Activated CD4-positive, alpha-beta memory T cell treated with anti-CD3 and anti-CD28 coated beads for 36 hours (primary cell): Measurements from ENCODE around the gene HSD17B11. TPM values are rescaled to one million over a fixed set of nuclear protein-coding genes. Genes with fewer than 3 reads are reported as not detected.
"Not testable (repeated sequence)": the region's sequence is repeated elsewhere in the genome, so short reads cannot be mapped to it uniquely, and the experiment has no call there.

Experiments
- CTCF ChIA-PET: fragments of 350-600 bp; sonication (Branson Sonifier 250); formaldehyde crosslinking; loops from one replicate; lab custom pipeline; 2021; ENCODE audit warnings: antibody characterized with exemption, inconsistent platforms; lab: Charles Lee
- POLR2A ChIA-PET: fragments of 350-600 bp; sonication (Branson Sonifier 250); formaldehyde crosslinking; loops from one replicate; lab custom pipeline; 2021; ENCODE audit warnings: antibody characterized with exemption; lab: Charles Lee
- DNase-seq: peaks from one replicate; pipeline ENCODE4 v3.0.0-alpha.2; 2020
- H3K27ac Mint-ChIP-seq: one replicate; pipeline ENCODE4 v1.8.0; 2021; ENCODE audit warnings: mixed read lengths
- H3K27me3 Mint-ChIP-seq: one replicate; pipeline ENCODE4 v1.8.0; 2021; ENCODE audit warnings: mixed read lengths
- H3K36me3 Mint-ChIP-seq: one replicate; pipeline ENCODE4 v1.8.0; 2021; ENCODE audit warnings: mixed read lengths
- H3K4me1 Mint-ChIP-seq: one replicate; pipeline ENCODE4 v1.8.0; 2021; ENCODE audit warnings: low read depth, mixed read lengths
- H3K4me3 Mint-ChIP-seq: one replicate; pipeline ENCODE4 v1.8.0; 2021; ENCODE audit warnings: mild to moderate bottlenecking, mixed read lengths
- H3K9me3 Mint-ChIP-seq: one replicate; pipeline ENCODE4 v1.8.0; 2021; ENCODE audit warnings: mixed read lengths
- intact Hi-C: fragments of 100-400 bp; cut with micrococcal nuclease; formaldehyde crosslinking; loops from one replicate; pipeline ENCODE4 v1.15.1; 2023
- total RNA-seq, 2 experiments: library from RNA; stranded (reverse); gene quantifications; one replicate each; pipeline ENCODE4 v1.2.3, GENCODE V29; 2021

HSD17B11 gene
- total RNA-seq, 2 experiments from 2014 or later = 19.8 to 20.8 TPM

DNA sequence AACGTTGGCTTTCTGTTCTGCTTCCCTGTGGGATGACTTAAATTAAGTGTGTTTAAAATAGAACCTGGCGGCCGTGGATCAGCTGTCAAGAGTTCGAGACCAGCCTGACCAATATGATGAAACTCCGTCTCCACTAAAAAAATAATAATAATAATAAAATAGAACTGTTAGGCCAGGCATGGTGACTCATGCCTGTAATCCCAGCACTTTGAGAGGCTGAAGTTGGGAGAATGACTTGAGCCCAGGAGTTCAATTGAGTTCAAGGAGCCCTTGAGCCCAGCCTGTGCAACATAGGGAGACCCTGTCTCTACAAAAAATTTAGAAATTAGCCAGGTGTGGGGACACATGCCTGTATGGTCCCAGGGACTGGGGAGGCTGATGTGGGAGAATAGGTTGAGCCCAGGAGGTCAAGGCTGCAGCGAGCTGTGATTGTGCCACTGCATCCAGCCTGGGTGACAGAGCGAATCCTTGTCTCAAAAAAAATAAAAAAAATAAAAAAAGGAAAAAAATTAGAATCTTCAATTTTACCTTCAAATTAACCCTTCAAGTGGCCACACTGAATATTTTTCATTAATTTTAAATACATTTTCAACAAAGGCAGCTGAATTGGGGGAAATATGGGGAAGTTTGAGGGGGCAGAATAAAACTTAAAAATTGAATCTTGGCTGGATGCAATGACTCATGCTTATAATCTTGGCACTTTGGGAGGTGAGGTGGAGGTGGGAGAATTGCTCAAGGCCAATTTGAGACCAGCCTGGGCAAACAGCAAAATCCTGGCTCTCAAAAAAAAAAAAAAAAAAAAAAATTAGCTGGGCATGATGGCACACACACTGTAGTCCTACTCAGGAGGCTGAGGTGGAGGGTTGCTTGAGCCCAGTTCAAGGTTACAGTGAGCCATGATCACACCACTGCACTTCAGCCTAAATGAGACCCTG lies 36.6 kb downstream of the HSD17B11 start:
- Mint-ChIP-seq H3K36me3 (peaks cover 11% of the 10 kb centered on the region), H3K9me3 (no peaks in the 10 kb centered on the region), H3K27ac (no peak overlapping the region), H3K4me1 (no peaks in the 10 kb centered on the region), H3K4me3 (no peak overlapping the region), H3K27me3 (no peaks in the 10 kb centered on the region)
- POLR2A ChIA-PET = no interaction called here
- CTCF ChIA-PET = interaction anchor here (0.8 to 2.2 kb wide), 3 partner anchors 9 to 494 kb away, joined by 4 to 15 read pairs (median 6); no protein-coding TSS in a partner anchor
- intact Hi-C loops = loop anchor here (5.0 kb wide), 2 partner anchors 113 to 493 kb away; no protein-coding TSS in a partner anchor
- DNase-seq = no peak

DNA sequence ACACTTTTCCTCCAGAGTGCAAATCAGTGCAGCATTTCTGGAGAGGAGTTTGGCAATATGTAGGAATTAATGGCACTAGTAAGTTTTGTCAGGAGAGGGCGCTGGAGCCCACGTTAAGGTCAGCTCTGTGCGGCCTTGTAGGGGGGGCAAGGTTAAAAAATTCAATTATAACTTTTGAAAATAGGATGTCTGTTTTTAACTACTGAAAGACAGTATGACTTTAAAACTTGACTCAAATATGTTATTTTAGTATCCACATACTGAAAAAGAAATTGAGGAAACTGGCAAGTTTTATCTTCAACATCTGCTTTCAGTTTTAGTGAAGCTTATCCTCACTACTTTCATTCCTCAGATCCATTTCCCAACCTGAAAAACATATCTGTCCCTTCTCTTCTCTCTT lies 37.4 kb downstream of the HSD17B11 start:
- intact Hi-C loops = loop anchor here (5.0 kb wide), 1 partner anchor 494 kb away; no protein-coding TSS in a partner anchor
- ChIA-PET CTCF (interaction anchor here (0.7 to 2.2 kb wide), 4 partner anchors 9 to 1074 kb away, joined by 3 to 15 read pairs (median 5); no protein-coding TSS in a partner anchor), POLR2A (no interaction called here)
- no peaks in the 10 kb centered on the region for H3K9me3 Mint-ChIP-seq
- peaks cover 9% of the 10 kb centered on the region for H3K36me3 Mint-ChIP-seq
- peak; percentile 37 for DNase-seq
- no peaks in the 10 kb centered on the region for H3K27me3 Mint-ChIP-seq
- no peak overlapping the region for H3K4me3 Mint-ChIP-seq
- H3K27ac Mint-ChIP-seq = no peak overlapping the region
- no peaks in the 10 kb centered on the region for H3K4me1 Mint-ChIP-seq

DNA sequence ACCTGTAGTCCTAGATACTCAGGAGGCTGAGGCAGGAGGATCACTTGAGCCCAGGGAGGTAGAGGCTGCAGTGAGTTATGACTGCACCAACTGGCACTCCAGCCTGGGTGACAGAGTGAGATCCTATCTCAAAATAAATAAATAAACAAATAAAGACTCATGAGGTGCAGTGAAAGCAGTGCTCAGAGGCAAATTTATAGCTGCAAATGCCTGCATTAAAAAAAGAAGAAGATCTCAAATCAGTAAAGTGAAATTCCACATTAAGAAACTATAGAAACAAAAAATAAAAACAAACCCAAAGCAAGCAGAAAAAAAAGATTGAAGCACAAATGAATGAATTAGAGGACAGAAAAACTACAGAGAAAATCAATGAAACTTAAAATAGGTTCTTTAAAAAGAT lies 45.8 kb downstream of the HSD17B11 start:
- Mint-ChIP-seq H3K36me3 (peaks cover 37% of the 10 kb centered on the region), H3K4me3 (no peak overlapping the region), H3K27ac (no peak overlapping the region), H3K4me1 (no peaks in the 10 kb centered on the region), H3K27me3 (no peaks in the 10 kb centered on the region), H3K9me3 (peaks cover 17% of the 10 kb centered on the region)
- ChIA-PET POLR2A (no interaction called here), CTCF (no interaction called here)
- intact Hi-C loops = no loop called here
- DNase-seq = no peak

- Mint-ChIP-seq H3K27ac (no peak overlapping the region), H3K27me3 (no peaks in the 10 kb centered on the region), H3K9me3 (peaks cover 21% of the 10 kb centered on the region), H3K36me3 (peaks cover 57% of the 10 kb centered on the region), H3K4me1 (no peaks in the 10 kb centered on the region), H3K4me3 (no peak overlapping the region)
- DNase-seq = no peak
- ChIA-PET CTCF (no interaction called here), POLR2A (no interaction called here)
- intact Hi-C loops = no loop called here
These were observed 48.1 kb downstream of the HSD17B11 start for GRCh38 chr4:87342872-87343271.

DNA sequence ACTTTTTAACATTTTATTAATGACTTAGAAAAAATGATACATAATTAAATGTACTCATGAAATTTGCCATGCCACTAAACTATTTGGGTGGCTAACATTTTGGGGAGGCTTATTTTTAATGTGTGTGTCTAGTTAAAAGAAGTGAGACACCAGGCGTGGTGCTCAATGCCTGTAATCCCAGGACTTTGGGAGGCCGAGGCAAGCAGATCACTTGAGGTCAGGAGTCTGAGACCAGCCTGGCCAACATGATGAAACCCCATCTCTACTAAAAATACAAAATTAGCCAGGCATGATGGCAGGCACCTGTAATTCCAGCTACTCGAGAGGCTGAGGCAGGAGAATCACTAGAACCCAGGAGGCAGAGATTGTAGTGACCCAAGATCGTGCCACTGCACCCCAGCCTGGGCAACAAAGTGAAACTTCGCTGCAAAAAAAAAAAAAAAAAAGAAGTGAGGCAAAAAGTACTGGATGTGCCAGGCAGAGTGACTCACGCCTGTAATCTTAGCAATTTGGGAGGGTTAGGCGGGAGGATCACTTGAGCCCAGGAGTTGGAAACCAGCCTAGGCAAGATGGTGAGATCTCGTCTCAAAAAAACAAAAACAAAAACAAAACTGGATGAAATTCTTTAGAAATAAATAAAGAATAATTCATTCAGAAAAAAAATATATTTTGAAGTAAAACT lies 48.9 kb downstream of the HSD17B11 start:
- CTCF ChIA-PET = not testable (repeated sequence)

DNA sequence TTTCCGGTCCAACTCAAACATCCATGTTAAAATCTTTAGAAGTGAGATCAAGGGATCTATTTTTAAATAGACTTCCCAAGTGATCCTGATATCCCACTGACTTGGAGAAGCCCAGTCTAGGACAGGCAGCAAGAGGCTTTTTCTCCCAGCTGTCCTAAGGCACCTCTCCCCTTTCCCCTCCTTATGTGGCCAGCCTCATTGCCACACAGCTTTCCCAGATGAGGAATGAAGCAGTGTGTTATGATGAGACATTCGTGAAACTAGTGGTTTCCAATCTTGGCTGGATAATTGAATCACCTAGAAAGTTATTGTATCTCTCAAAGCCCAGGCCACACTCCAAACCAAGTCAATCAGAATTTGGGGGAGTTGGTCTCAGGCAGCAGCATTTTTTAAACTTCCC lies 51.5 kb downstream of the HSD17B11 start:
- no peak overlapping the region for H3K4me3 Mint-ChIP-seq
- ChIA-PET POLR2A (no interaction called here), CTCF (no interaction called here)
- H3K36me3 Mint-ChIP-seq = peaks cover 61% of the 10 kb centered on the region
- H3K27ac Mint-ChIP-seq = no peak overlapping the region
- no peaks in the 10 kb centered on the region for H3K27me3 Mint-ChIP-seq
- intact Hi-C loops = no loop called here
- H3K4me1 Mint-ChIP-seq = no peaks in the 10 kb centered on the region
- DNase-seq = no peak
- peaks cover 15% of the 10 kb centered on the region for H3K9me3 Mint-ChIP-seq

More for the DNA sequence above, 48.9 kb downstream of the HSD17B11 start:
- H3K27ac Mint-ChIP-seq, DNase-seq, H3K4me3 Mint-ChIP-seq, H3K4me1 Mint-ChIP-seq, POLR2A ChIA-PET, H3K27me3 Mint-ChIP-seq, intact Hi-C loops: not testable (repeated sequence)
- Mint-ChIP-seq H3K9me3 (peaks cover 24% of the 10 kb centered on the region), H3K36me3 (peaks cover 62% of the 10 kb centered on the region)

DNA sequence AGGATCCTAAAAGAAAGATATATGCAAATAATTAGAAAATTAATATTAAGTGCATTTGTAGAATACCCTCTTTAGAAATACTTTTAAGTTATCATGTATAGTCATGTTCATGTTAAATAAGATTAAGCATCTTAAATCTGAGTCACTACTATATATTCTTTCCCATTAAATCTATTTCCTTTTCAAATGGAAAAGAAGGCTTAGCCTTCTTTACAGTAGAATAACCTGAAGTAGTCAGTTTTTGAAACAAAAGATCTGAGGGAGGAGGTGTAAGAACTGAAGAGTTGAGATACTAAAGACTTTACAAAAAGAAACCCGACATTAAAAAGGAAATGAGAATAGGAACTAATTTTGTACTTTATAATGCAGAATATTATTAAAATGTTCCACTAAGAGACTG lies 53.6 kb downstream of the HSD17B11 start:
- Mint-ChIP-seq H3K36me3 (peaks cover 63% of the 10 kb centered on the region), H3K4me1 (no peaks in the 10 kb centered on the region), H3K27me3 (no peaks in the 10 kb centered on the region), H3K9me3 (peaks cover 34% of the 10 kb centered on the region), H3K27ac (no peak overlapping the region), H3K4me3 (no peak overlapping the region)
- DNase-seq = no peak
- intact Hi-C loops = no loop called here
- ChIA-PET POLR2A (no interaction called here), CTCF (no interaction called here)

DNA sequence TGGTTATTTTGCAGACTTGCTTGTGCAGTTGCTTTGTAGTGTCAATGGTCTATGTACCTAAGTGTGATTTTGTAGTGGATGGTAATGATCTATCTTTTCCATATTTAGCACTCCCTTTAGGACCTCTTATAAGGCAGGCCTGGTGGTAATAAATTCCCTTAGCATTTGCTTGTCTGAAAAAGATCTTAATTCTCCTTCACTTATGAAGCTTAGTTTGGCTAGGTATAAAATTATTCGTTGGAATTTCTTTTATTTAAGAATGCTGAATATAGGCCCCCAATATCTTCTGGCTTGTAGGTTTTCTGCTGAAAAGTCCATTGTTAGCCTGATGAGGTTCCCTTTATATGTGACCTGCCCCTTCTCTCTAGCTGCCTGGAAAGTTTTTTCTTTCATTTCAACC lies 57.7 kb downstream of the HSD17B11 start:
- H3K27me3 Mint-ChIP-seq = no peaks in the 10 kb centered on the region
- H3K4me1 Mint-ChIP-seq = no peaks in the 10 kb centered on the region
- H3K36me3 Mint-ChIP-seq = peaks cover 46% of the 10 kb centered on the region
- no peak overlapping the region for H3K4me3 Mint-ChIP-seq
- POLR2A ChIA-PET = no interaction called here
- no peak overlapping the region for H3K27ac Mint-ChIP-seq
- DNase-seq = no peak
- peaks cover 66% of the 10 kb centered on the region for H3K9me3 Mint-ChIP-seq
- CTCF ChIA-PET = no interaction called here
- intact Hi-C loops = no loop called here

- H3K27ac Mint-ChIP-seq = no peak overlapping the region
- intact Hi-C loops = no loop called here
- POLR2A ChIA-PET = no interaction called here
- CTCF ChIA-PET = no interaction called here
- H3K27me3 Mint-ChIP-seq = no peaks in the 10 kb centered on the region
- H3K36me3 Mint-ChIP-seq = peaks cover 28% of the 10 kb centered on the region
- peaks cover 63% of the 10 kb centered on the region for H3K9me3 Mint-ChIP-seq
- H3K4me3 Mint-ChIP-seq = no peak overlapping the region
- no peak for DNase-seq
- no peaks in the 10 kb centered on the region for H3K4me1 Mint-ChIP-seq
These were observed 60.2 kb downstream of the HSD17B11 start for GRCh38 chr4:87330761-87331160.

GRCh38 chr4:87327136-87327535 lies 63.9 kb downstream of the HSD17B11 start:
- Mint-ChIP-seq H3K4me3 (no peak overlapping the region), H3K9me3 (peaks cover 34% of the 10 kb centered on the region), H3K4me1 (no peaks in the 10 kb centered on the region), H3K27ac (no peak overlapping the region), H3K27me3 (no peaks in the 10 kb centered on the region), H3K36me3 (peaks cover 6% of the 10 kb centered on the region)
- DNase-seq = no peak
- intact Hi-C loops = no loop called here
- CTCF ChIA-PET = no interaction called here
- POLR2A ChIA-PET = no interaction called here

- CTCF ChIA-PET = no interaction called here
- Mint-ChIP-seq H3K36me3 (peaks cover 2% of the 10 kb centered on the region), H3K9me3 (peaks cover 27% of the 10 kb centered on the region), H3K27me3 (no peaks in the 10 kb centered on the region), H3K4me3 (no peak overlapping the region), H3K4me1 (no peaks in the 10 kb centered on the region), H3K27ac (no peak overlapping the region)
- POLR2A ChIA-PET = no interaction called here
- intact Hi-C loops = no loop called here
- DNase-seq = no peak
These were observed 64.5 kb downstream of the HSD17B11 start for GRCh38 chr4:87326460-87326859.

DNA sequence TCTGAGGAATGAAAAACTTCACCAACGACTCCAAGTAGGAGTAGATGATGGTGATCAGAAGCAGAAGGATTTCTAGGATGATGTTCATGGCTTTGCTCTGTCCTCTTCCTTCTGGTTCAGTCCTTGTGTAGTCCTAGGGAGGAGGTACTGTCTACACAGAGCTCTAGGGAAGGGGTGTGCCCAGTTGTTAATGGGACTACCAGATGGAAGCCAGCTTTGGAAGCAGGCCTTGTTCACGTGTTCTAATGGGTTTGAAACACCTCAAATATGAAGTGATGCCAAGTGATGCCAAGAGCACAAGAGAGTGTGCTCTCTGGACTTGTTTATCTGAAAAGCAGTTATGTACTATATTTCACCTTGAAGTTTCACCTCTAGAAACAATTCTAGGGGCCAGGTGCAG lies 68.2 kb downstream of the HSD17B11 start, which contains the start of gene HSD17B13:
Gene HSD17B13 (minus strand): TSS at position 129 of the 400 bp plus-strand sequence. CDS start 41 bp downstream, at position 88.
- no peak within 1 kb of the TSS for H3K27ac Mint-ChIP-seq
- H3K36me3 Mint-ChIP-seq = no peaks in the 10 kb centered on the region
- intact Hi-C loops = no loop called here
- H3K4me3 Mint-ChIP-seq = no peak within 1 kb of the TSS
- CTCF ChIA-PET = no interaction called here
- no peaks in the 10 kb centered on the region for H3K27me3 Mint-ChIP-seq
- POLR2A ChIA-PET = no interaction called here
- no peaks in the 10 kb centered on the region for H3K4me1 Mint-ChIP-seq
- H3K9me3 Mint-ChIP-seq = no peaks in the 10 kb centered on the region
- no peak for DNase-seq
